HCT116 (cell line): ENCODE data around the gene SLC14A1. TPM values are rescaled to one million over a fixed set of nuclear protein-coding genes. Genes with fewer than 3 reads are reported as not detected.

Experiments
- ATAC-seq: fragments of 200-7000 bp; cut with Tn5 transposase; 2 replicates; pipeline ENCODE4 v1.9.1; 2020; ENCODE audit warnings: mild to moderate bottlenecking, moderate library complexity
- BruUV-seq: library from RNA; stranded (reverse); fragments of 400-500 nt; replicated peaks from 2 replicates; lab custom pipeline; 2021; lab: Mats Ljungman, UMichigan
- CTCF ChIA-PET: fragments of 300-600 bp; sonication (Branson Sonifier 250); formaldehyde crosslinking; loops from one replicate; lab custom pipeline; 2021; ENCODE audit warnings: antibody characterized with exemption; lab: Charles Lee
- POLR2A ChIA-PET: fragments of 300-600, 350-600 bp; sonication (Branson Sonifier 250); formaldehyde crosslinking; loops from one replicate; lab custom pipeline; 2021; ENCODE audit warnings: antibody characterized with exemption; lab: Charles Lee
- RAD21 ChIA-PET, 2 experiments: fragments of 300-600 bp; sonication (Branson Sonifier 250); formaldehyde crosslinking; loops; one replicate each; lab custom pipeline; 2023; ENCODE audit warnings: low total read pairs in 2 of 2; ENCODE audit not compliant: uncharacterized antibody in 2 of 2, unreplicated experiment in 2 of 2, low non-redundant PET in 1 of 2; lab: Charles Lee
- DNase-seq: peaks from one replicate; pipeline ENCODE4 v3.0.0-alpha.2; 2010; ENCODE audit warnings: low read depth, low spot score
- H2AFZ ChIP-seq: fragments of 200-600 bp; shearing (Covaris generic), sonication (generic); 2 replicates; pipeline ENCODE4 v1.6.1; 2017; ENCODE audit warnings: low read depth, mixed run types, mixed read lengths, antibody characterized with exemption, low read length; ENCODE audit not compliant: poor library complexity, severe bottlenecking
- H3K27ac ChIP-seq: 2 replicates; pipeline ENCODE4 v1.5.1; 2012; ENCODE audit warnings: low read depth, low read length
- H3K27me3 ChIP-seq: fragments of 200-600 bp; sonication (generic); 2 replicates; pipeline ENCODE4 v1.6.1; 2016; ENCODE audit warnings: mixed run types, low read length, mixed read lengths; ENCODE audit not compliant: insufficient read depth
- H3K36me3 ChIP-seq, 2 experiments: fragments of 200-500 bp in 1 of 2; fragments of 200-600 bp in 1 of 2; sonication (Bioruptor generic) in 1 of 2; sonication (generic) in 1 of 2; 2 replicates each; pipeline versions ENCODE4 v1.5.1 to v1.6.1; 2014 to 2016; ENCODE audit warnings: low read length in 2 of 2, inconsistent platforms in 1 of 2, mixed read lengths in 1 of 2, mixed run types in 1 of 2; ENCODE audit not compliant: insufficient read depth in 2 of 2, control insufficient read depth in 1 of 2
- H3K4me1 ChIP-seq, 2 experiments: fragments of 200-600 bp in 1 of 2; sonication (generic) in 1 of 2; 2 replicates each; pipeline versions ENCODE4 v1.5.1 to v1.6.1; 2012 to 2017; ENCODE audit warnings: low read length in 2 of 2, inconsistent platforms in 1 of 2, mild to moderate bottlenecking in 1 of 2, mixed read lengths in 1 of 2, mixed run types in 1 of 2, moderate library complexity in 1 of 2; ENCODE audit not compliant: insufficient read depth in 2 of 2, control insufficient read depth in 1 of 2
- H3K4me2 ChIP-seq: fragments of 200-600 bp; sonication (generic); 2 replicates; pipeline ENCODE4 v1.6.1; 2017; ENCODE audit warnings: mixed run types, low read length, mixed read lengths
- H3K4me3 ChIP-seq, 2 experiments: fragments of 200-600 bp in 1 of 2; sonication (generic) in 1 of 2; replicated peaks in 1 of 2; 2 replicates each; pipeline ENCODE4 v1.5.1; 2011 to 2016; ENCODE audit warnings: low read length in 2 of 2, control low read depth in 1 of 2, low read depth in 1 of 2, mild to moderate bottlenecking in 1 of 2, mixed read lengths in 1 of 2, mixed run types in 1 of 2
- H3K79me2 ChIP-seq: fragments of 200-600 bp; sonication (generic); 2 replicates; pipeline ENCODE4 v1.6.1; 2017; ENCODE audit warnings: mild to moderate bottlenecking, mixed run types, low read length, moderate library complexity, mixed read lengths; ENCODE audit not compliant: insufficient read depth
- H3K9ac ChIP-seq: fragments of 200-600 bp; sonication (generic); 2 replicates; pipeline ENCODE4 v1.6.1; 2016; ENCODE audit warnings: low read length, mixed read lengths
- H3K9me2 ChIP-seq: fragments of 200-600 bp; sonication (generic), shearing (Covaris generic); 2 replicates; pipeline ENCODE4 v1.6.1; 2017; ENCODE audit warnings: mixed run types, mild to moderate bottlenecking, moderate library complexity; ENCODE audit not compliant: insufficient read depth
- H3K9me3 ChIP-seq, 2 experiments: fragments of 200-500 bp in 1 of 2; fragments of 200-600 bp in 1 of 2; sonication (Bioruptor generic) in 1 of 2; sonication (generic) in 1 of 2; 2 replicates each; pipeline ENCODE4 v1.6.1; 2014 to 2017; ENCODE audit warnings: low read length in 2 of 2, mixed read lengths in 2 of 2, inconsistent platforms in 1 of 2, low read depth in 1 of 2, mild to moderate bottlenecking in 1 of 2, mixed run types in 1 of 2, moderate library complexity in 1 of 2; ENCODE audit not compliant: control insufficient read depth in 1 of 2, insufficient read depth in 1 of 2
- H4K20me1 ChIP-seq: fragments of 200-600 bp; sonication (generic), shearing (Covaris generic); 2 replicates; pipeline ENCODE4 v1.6.1; 2017; ENCODE audit warnings: mixed run types, mild to moderate bottlenecking, moderate library complexity; ENCODE audit not compliant: insufficient read depth
- CBX3 ChIP-seq: IDR thresholded peaks from 2 replicates; pipeline ENCODE4 v1.6.1; 2012; ENCODE audit warnings: low read depth
- CEBPB ChIP-seq: IDR thresholded peaks from 2 replicates; pipeline ENCODE4 v1.6.1; 2012; ENCODE audit warnings: low read depth
- EGR1 ChIP-seq: IDR thresholded peaks from 2 replicates; pipeline ENCODE4 v1.6.1; 2012; ENCODE audit warnings: low read depth
- ELF1 ChIP-seq: IDR thresholded peaks from 2 replicates; pipeline ENCODE4 v1.6.1; 2012; ENCODE audit warnings: low read depth, borderline replicate concordance
- POLR2AphosphoS5 ChIP-seq: IDR thresholded peaks from 2 replicates; pipeline ENCODE4 v1.6.1; 2011; ENCODE audit warnings: mild to moderate bottlenecking, low read depth, low read length, moderate library complexity
- RAD21 ChIP-seq: IDR thresholded peaks from 2 replicates; pipeline ENCODE4 v1.6.1; 2012; ENCODE audit warnings: low read depth, mild to moderate bottlenecking
- SIN3A ChIP-seq: IDR thresholded peaks from 2 replicates; pipeline ENCODE4 v1.6.1; 2012; ENCODE audit warnings: low read depth
- SRF ChIP-seq: IDR thresholded peaks from 2 replicates; pipeline ENCODE4 v1.6.1; 2012; ENCODE audit warnings: low read depth
- TCF7L2 ChIP-seq: IDR thresholded peaks from 2 replicates; pipeline ENCODE4 v1.7.0; 2011; ENCODE audit warnings: borderline replicate concordance, inconsistent platforms; ENCODE audit not compliant: insufficient read depth, insufficient read length; ENCODE audit errors: extremely low read depth
- YY1 ChIP-seq: IDR thresholded peaks from 2 replicates; pipeline ENCODE4 v1.6.1; 2011; ENCODE audit warnings: low read length, low read depth, moderate library complexity, mild to moderate bottlenecking; ENCODE audit not compliant: insufficient replicate concordance; ENCODE audit errors: extremely low read depth
- intact Hi-C: fragments of 100-400 bp; cut with micrococcal nuclease; formaldehyde crosslinking; loops from 2 replicates; pipeline ENCODE4 v1.10.0; 2022
- total RNA-seq: library from RNA; stranded (reverse); gene quantifications from one replicate; pipeline ENCODE4 v1.2.1, GENCODE V29; 2021; ENCODE audit not compliant: unreplicated experiment
- TF ChIP-seq, protein P1 (sequence below): IDR thresholded peaks from 2 replicates; pipeline ENCODE4 v1.6.1; 2012; ENCODE audit warnings: low read depth
- TF ChIP-seq, protein P2 (sequence below), 3 experiments: fragments of 200-600 bp in 1 of 3; sonication (generic) in 1 of 3; IDR thresholded peaks in 2 of 3; conservative IDR thresholded peaks in 1 of 3; 2 replicates each; pipeline ENCODE4 v1.5.1; 2012 to 2017; ENCODE audit warnings: low read depth in 2 of 3, low read length in 2 of 3, antibody characterized with exemption in 1 of 3, borderline replicate concordance in 1 of 3, control low read depth in 1 of 3, mild to moderate bottlenecking in 1 of 3, mixed read lengths in 1 of 3, mixed run types in 1 of 3, moderate library complexity in 1 of 3; ENCODE audit not compliant: insufficient read depth in 1 of 3
- TF ChIP-seq, protein P3 (sequence below): IDR thresholded peaks from 2 replicates; pipeline ENCODE4 v1.6.1; 2012

The SLC14A1 gene
- total RNA-seq, 1 experiment from 2014 or later = not detected

DNA sequence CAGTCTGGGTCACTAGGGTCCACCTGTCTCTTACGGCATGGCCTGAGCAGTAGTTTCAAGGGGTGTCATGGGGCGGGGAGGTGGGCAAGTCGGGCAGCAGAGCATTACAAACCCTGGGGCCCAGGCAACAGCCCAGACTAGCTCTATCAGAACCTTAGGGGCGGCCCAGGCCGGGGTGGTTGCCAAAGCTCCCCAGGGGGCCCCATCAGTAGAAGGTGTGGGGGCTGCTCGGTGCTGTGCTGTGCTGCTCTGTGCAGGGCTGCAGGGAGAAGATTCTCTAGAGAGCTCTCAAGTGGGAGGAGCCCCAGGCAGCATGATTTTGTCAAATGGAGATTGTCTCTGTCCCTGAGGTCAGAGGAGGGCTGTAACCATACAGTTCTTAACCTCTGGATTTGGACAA lies 36.4 kb upstream of the SLC14A1 start:
- Histone ChIP-seq H3K9ac (no peak overlapping the region), H3K27me3 (peaks cover 3% of the 10 kb centered on the region; the same call in 1 of the 2 replicates), H3K36me3 (no peaks in the 10 kb centered on the region), H3K4me3 (no peak overlapping the region), H4K20me1 (no peaks in the 10 kb centered on the region), H3K9me3 (no peaks in the 10 kb centered on the region)
- no TSS peak for BruUV-seq
- RAD21 ChIA-PET = no interaction called here
- no peak for ATAC-seq
- CTCF ChIA-PET = interaction anchor here (0.9 to 1.3 kb wide), 3 partner anchors 36 to 287 kb away, joined by 3 to 4 read pairs (median 3); no protein-coding TSS in a partner anchor
- TF ChIP-seq YY1 (no peak), CEBPB (no peak), POLR2AphosphoS5 (no peak)
- TF ChIP-seq, all 23 proteins: peak for 0
- no peak overlapping the region for H3K4me2 ChIP-seq
- no peak for DNase-seq
- peaks cover 0 to 5% of the 10 kb centered on the region in 2 experiments; a peak in 1 of 4 replicates for H3K4me1 ChIP-seq
- no peak overlapping the region for H3K27ac ChIP-seq
- intact Hi-C loops = no loop called here
- H2AFZ ChIP-seq = no peak overlapping the region
- H3K9me2 ChIP-seq = no peaks in the 10 kb centered on the region
- POLR2A ChIA-PET = interaction anchor here (1.0 kb wide), 1 partner anchor 95 kb away, joined by 4 read pairs; no protein-coding TSS in a partner anchor
- no peaks in the 10 kb centered on the region for H3K79me2 ChIP-seq

DNA sequence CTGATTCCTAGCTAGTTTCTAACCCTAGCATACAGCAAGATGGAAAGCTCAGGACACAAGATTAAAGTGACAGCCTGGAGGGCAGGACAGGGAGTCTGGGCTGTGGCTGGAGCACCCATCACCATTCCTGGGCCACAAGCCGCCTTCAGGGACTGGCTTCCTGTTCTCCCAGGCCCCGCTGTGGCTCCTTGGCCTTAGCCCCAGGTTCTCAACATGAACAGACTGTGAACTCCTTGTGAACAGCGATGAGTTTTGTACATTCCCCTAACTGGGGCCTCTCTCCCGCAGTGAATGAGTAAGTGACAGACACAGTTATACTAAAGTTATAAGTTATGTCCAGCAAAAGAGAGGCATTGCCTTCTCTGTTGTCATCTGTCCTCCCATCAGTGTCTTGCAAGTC lies 35.9 kb upstream of the SLC14A1 start:
- Histone ChIP-seq H3K4me1 (peaks cover 0 to 5% of the 10 kb centered on the region in 2 experiments; a peak in 1 of 4 replicates), H2AFZ (no peak overlapping the region), H3K9me3 (no peaks in the 10 kb centered on the region), H3K27ac (no peak overlapping the region), H3K9me2 (no peaks in the 10 kb centered on the region), H3K36me3 (no peaks in the 10 kb centered on the region), H3K4me3 (no peak overlapping the region), H3K79me2 (no peaks in the 10 kb centered on the region), H3K9ac (no peak overlapping the region), H3K4me2 (no peak overlapping the region), H3K27me3 (peaks cover 3% of the 10 kb centered on the region; the same call in 1 of the 2 replicates), H4K20me1 (no peaks in the 10 kb centered on the region)
- ChIA-PET CTCF (interaction anchor here (0.9 to 1.3 kb wide), 4 partner anchors 35 to 287 kb away, joined by 3 to 4 read pairs (median 3); no protein-coding TSS in a partner anchor), RAD21 (no interaction called here), POLR2A (interaction anchor here (1.0 kb wide), 1 partner anchor 95 kb away, joined by 4 read pairs; no protein-coding TSS in a partner anchor)
- no peak for ATAC-seq
- DNase-seq = no peak
- TF ChIP-seq SIN3A (no peak), EGR1 (no peak), ELF1 (no peak), RAD21 (no peak), SRF (no peak), TCF7L2 (no peak), CBX3 (no peak)
- TF ChIP-seq, protein P1, sequence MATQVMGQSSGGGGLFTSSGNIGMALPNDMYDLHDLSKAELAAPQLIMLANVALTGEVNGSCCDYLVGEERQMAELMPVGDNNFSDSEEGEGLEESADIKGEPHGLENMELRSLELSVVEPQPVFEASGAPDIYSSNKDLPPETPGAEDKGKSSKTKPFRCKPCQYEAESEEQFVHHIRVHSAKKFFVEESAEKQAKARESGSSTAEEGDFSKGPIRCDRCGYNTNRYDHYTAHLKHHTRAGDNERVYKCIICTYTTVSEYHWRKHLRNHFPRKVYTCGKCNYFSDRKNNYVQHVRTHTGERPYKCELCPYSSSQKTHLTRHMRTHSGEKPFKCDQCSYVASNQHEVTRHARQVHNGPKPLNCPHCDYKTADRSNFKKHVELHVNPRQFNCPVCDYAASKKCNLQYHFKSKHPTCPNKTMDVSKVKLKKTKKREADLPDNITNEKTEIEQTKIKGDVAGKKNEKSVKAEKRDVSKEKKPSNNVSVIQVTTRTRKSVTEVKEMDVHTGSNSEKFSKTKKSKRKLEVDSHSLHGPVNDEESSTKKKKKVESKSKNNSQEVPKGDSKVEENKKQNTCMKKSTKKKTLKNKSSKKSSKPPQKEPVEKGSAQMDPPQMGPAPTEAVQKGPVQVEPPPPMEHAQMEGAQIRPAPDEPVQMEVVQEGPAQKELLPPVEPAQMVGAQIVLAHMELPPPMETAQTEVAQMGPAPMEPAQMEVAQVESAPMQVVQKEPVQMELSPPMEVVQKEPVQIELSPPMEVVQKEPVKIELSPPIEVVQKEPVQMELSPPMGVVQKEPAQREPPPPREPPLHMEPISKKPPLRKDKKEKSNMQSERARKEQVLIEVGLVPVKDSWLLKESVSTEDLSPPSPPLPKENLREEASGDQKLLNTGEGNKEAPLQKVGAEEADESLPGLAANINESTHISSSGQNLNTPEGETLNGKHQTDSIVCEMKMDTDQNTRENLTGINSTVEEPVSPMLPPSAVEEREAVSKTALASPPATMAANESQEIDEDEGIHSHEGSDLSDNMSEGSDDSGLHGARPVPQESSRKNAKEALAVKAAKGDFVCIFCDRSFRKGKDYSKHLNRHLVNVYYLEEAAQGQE = no peak
- TF ChIP-seq, protein P2, sequence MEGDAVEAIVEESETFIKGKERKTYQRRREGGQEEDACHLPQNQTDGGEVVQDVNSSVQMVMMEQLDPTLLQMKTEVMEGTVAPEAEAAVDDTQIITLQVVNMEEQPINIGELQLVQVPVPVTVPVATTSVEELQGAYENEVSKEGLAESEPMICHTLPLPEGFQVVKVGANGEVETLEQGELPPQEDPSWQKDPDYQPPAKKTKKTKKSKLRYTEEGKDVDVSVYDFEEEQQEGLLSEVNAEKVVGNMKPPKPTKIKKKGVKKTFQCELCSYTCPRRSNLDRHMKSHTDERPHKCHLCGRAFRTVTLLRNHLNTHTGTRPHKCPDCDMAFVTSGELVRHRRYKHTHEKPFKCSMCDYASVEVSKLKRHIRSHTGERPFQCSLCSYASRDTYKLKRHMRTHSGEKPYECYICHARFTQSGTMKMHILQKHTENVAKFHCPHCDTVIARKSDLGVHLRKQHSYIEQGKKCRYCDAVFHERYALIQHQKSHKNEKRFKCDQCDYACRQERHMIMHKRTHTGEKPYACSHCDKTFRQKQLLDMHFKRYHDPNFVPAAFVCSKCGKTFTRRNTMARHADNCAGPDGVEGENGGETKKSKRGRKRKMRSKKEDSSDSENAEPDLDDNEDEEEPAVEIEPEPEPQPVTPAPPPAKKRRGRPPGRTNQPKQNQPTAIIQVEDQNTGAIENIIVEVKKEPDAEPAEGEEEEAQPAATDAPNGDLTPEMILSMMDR (IDR thresholded peaks at IDR 0.05 in 2 of 3, conservative IDR thresholded peaks at IDR 0.05 in 1 of 3; ENCODE audit: borderline replicate concordance in 1 of 3, insufficient read depth in 1 of 3, low read depth in 2 of 3, low read length in 2 of 3) = no peak
- TF ChIP-seq, protein P3, sequence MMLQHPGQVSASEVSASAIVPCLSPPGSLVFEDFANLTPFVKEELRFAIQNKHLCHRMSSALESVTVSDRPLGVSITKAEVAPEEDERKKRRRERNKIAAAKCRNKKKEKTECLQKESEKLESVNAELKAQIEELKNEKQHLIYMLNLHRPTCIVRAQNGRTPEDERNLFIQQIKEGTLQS = no peak
- no TSS peak for BruUV-seq
- intact Hi-C loops = no loop called here
